Osteoblast (primary cell): ENCODE data around the gene NAA60. TPM values are rescaled to one million over a fixed set of nuclear protein-coding genes. Genes with fewer than 3 reads are reported as not detected.
A peak's percentile ranks its signal among the peaks of the same experiment; 100 is the strongest.

Source experiments
- DNase-seq: peaks from one replicate; pipeline ENCODE4 v3.0.0; 2011; ENCODE audit warnings: low spot score, mixed read lengths; ENCODE audit not compliant: insufficient read length; ENCODE audit errors: missing footprints
- H2AFZ ChIP-seq: 2 replicates; pipeline ENCODE4 v1.6.0; 2011; ENCODE audit warnings: mild to moderate bottlenecking, low read length
- H3K27ac ChIP-seq: 2 replicates; pipeline ENCODE4 v1.5.1; 2011; ENCODE audit warnings: mild to moderate bottlenecking, low read depth, low read length, moderate library complexity
- H3K27me3 ChIP-seq: 2 replicates; pipeline ENCODE4 v1.6.0; 2012; ENCODE audit warnings: mild to moderate bottlenecking, control low read depth, inconsistent platforms, low read length, moderate library complexity; ENCODE audit not compliant: insufficient read depth
- H3K36me3 ChIP-seq: 2 replicates; pipeline ENCODE4 v1.5.1; 2011; ENCODE audit warnings: mild to moderate bottlenecking, low read length, control low read depth, moderate library complexity; ENCODE audit not compliant: insufficient read depth
- H3K4me1 ChIP-seq: 2 replicates; pipeline ENCODE4 v1.5.1; 2011; ENCODE audit warnings: mild to moderate bottlenecking, low read length, control low read depth, moderate library complexity; ENCODE audit not compliant: insufficient read depth
- H3K4me2 ChIP-seq: 2 replicates; pipeline ENCODE4 v1.6.0; 2011; ENCODE audit warnings: mild to moderate bottlenecking, low read length; ENCODE audit not compliant: insufficient read depth
- H3K4me3 ChIP-seq: fragments of 200-600 bp; sonication (generic); 3 replicates; pipeline ENCODE4 v1.5.1; 2012; ENCODE audit warnings: mild to moderate bottlenecking, low read length, inconsistent platforms; ENCODE audit not compliant: insufficient read depth
- H3K79me2 ChIP-seq: 2 replicates; pipeline ENCODE4 v1.6.0; 2012; ENCODE audit warnings: mild to moderate bottlenecking, low read length, control low read depth, inconsistent platforms; ENCODE audit not compliant: insufficient read depth
- H3K9me3 ChIP-seq: 2 replicates; pipeline ENCODE4 v1.5.1; 2011; ENCODE audit warnings: low read depth, low read length, control low read depth
- H4K20me1 ChIP-seq: 2 replicates; pipeline ENCODE4 v1.6.0; 2012; ENCODE audit warnings: mild to moderate bottlenecking, low read length, control low read depth; ENCODE audit not compliant: insufficient read depth
- CTCF ChIP-seq: IDR thresholded peaks from 2 replicates; pipeline ENCODE4 v1.5.1; 2011; ENCODE audit warnings: mild to moderate bottlenecking, low read depth, low read length, moderate library complexity; ENCODE audit errors: extremely low read depth
- total RNA-seq: library from RNA; depleted of rRNA; stranded (reverse); fragments of >200 nt; gene quantifications from 2 replicates; pipeline ENCODE4 v1.2.3, GENCODE V29; 2012

NAA60 gene
- total RNA-seq, 1 donor, result 27.5 TPM

DNA sequence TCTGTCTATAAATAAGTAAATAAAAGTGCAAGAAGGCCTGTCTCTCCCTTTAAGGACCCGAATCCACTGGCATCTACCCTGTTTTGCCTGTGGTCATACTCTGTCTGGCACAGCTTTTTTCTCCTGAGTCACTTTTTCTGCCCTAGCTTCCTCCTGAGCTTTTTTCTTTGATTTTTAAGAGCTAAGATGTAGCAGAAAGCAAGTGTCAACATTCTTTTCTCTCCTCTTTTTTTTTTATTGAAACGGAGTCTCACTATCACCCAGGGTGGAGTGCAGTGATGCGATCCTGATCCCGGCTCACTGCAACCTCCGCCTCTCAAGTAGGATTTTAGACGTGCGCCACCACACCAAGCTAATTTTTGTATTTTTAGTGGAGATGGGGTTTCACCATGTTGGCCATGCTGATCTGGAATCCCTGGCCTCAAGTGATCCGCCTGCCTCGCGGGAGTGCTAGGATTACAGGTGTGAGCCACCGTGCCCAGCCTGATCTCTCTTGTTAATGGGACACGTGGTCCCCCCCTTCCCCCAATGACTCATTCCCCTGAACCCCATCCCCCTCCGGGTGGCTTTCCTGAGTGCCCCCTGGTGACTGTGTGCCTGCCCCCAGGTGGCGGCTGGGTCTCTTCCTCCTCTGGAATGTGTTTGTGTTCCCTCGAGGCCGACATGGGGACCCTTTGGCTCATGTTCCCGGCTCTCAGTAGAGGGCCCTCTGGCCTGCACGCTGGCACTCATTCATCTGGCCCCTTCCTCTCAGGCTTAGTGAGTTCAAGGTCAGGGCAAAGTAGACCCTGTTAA lies 37.6 kb downstream of the NAA60 start:
- H3K4me1 ChIP-seq, result no peaks in the 10 kb centered on the region
- no peak overlapping the region for H2AFZ ChIP-seq
- H3K4me2 ChIP-seq, result no peak overlapping the region
- H3K4me3 ChIP-seq, result no peak overlapping the region
- H3K79me2 ChIP-seq, result peaks cover 50% of the 10 kb centered on the region
- H4K20me1 ChIP-seq, result peaks cover 34% of the 10 kb centered on the region
- DNase-seq, result peak; percentile 91
- TF ChIP-seq CTCF, result no peak
- no peaks in the 10 kb centered on the region for H3K27me3 ChIP-seq
- H3K36me3 ChIP-seq, result peaks cover 50% of the 10 kb centered on the region
- H3K27ac ChIP-seq, result no peak overlapping the region
- H3K9me3 ChIP-seq, result no peaks in the 10 kb centered on the region

GRCh38 chr16:3481696-3482658 lies 38.5 kb downstream of the NAA60 start:
- Histone ChIP-seq H4K20me1 (peaks cover 32% of the 10 kb centered on the region), H3K4me3 (no peak overlapping the region), H3K36me3 (peaks cover 50% of the 10 kb centered on the region), H3K27me3 (no peaks in the 10 kb centered on the region), H3K9me3 (no peaks in the 10 kb centered on the region), H3K4me1 (no peaks in the 10 kb centered on the region), H3K79me2 (peaks cover 43% of the 10 kb centered on the region), H2AFZ (no peak overlapping the region), H3K4me2 (no peak overlapping the region), H3K27ac (no peak overlapping the region)
- peak; percentile 74 for DNase-seq
- TF ChIP-seq CTCF, result no peak

- Histone ChIP-seq H3K9me3 (no peaks in the 10 kb centered on the region), H3K4me1 (no peaks in the 10 kb centered on the region), H3K4me3 (no peak overlapping the region), H3K79me2 (peaks cover 39% of the 10 kb centered on the region), H3K27me3 (no peaks in the 10 kb centered on the region), H3K27ac (no peak overlapping the region), H3K4me2 (no peak overlapping the region), H2AFZ (no peak overlapping the region), H4K20me1 (peaks cover 32% of the 10 kb centered on the region), H3K36me3 (peaks cover 55% of the 10 kb centered on the region)
- no peak for TF ChIP-seq CTCF
- DNase-seq, result peak; percentile 76
These were observed 39.3 kb downstream of the NAA60 start for GRCh38 chr16:3482659-3483241.
